Thoracic aorta (tissue), 2 donors: ENCODE data around the gene HCN2. TPM values are rescaled to one million over a fixed set of nuclear protein-coding genes. Genes with fewer than 3 reads are reported as not detected.

Experiments used
- ATAC-seq: fragments of 150-250 bp; one replicate; pipeline ENCODE4 v1.8.0; 2017; ENCODE audit warnings: low read depth; ENCODE audit not compliant: insufficient number of reproducible peaks, low FRiP score
- DNase-seq: peaks from one replicate; pipeline ENCODE4 v3.0.0-alpha.2; 2020; ENCODE audit warnings: low spot score
- H3K27ac ChIP-seq, 2 donors: fragments of 200-600 bp; sonication (generic); 1 replicate in 1 of 2; 2 replicates in 1 of 2; pipeline ENCODE4 v1.5.1; 2016; ENCODE audit warnings: mild to moderate bottlenecking in 2 of 2, moderate library complexity in 2 of 2
- H3K27me3 ChIP-seq: fragments of 200-600 bp; sonication (generic); replicated peaks from 2 replicates; pipeline ENCODE4 v1.6.0; 2016; ENCODE audit warnings: mild to moderate bottlenecking; ENCODE audit not compliant: insufficient read depth
- H3K36me3 ChIP-seq: fragments of 200-600 bp; sonication (generic); one replicate; pipeline ENCODE4 v1.5.1; 2016
- H3K4me1 ChIP-seq, 2 donors: fragments of 200-600 bp; sonication (generic); 1 replicate in 1 of 2; 2 replicates in 1 of 2; pipeline versions ENCODE4 v1.5.1 to v1.6.0; 2016; ENCODE audit warnings: low read depth in 2 of 2, mild to moderate bottlenecking in 1 of 2; ENCODE audit not compliant: control insufficient read depth in 1 of 2
- H3K4me3 ChIP-seq: fragments of 200-600 bp; sonication (generic); 2 replicates; pipeline ENCODE4 v1.5.1; 2016; ENCODE audit warnings: mild to moderate bottlenecking
- H3K9me3 ChIP-seq: fragments of 200-600 bp; sonication (generic); 2 replicates; pipeline ENCODE4 v1.5.1; 2016
- CTCF ChIP-seq: fragments of 200-600 bp; sonication (generic); IDR thresholded peaks from one replicate; pipeline ENCODE4 v1.5.1; 2019; ENCODE audit warnings: antibody characterized with exemption
- total RNA-seq, 2 donors: library from RNA; depleted of rRNA; stranded (reverse); fragments of >200 nt; gene quantifications; one replicate each; pipeline versions ENCODE4 v1.1.0 to v1.2.3, GENCODE V29; 2016

The HCN2 gene
- total RNA-seq, 2 donors from 2014 or later = not detected

- ATAC-seq = no peak
- no peak overlapping the region for H3K27ac ChIP-seq
- no peaks in the 10 kb centered on the region for H3K4me1 ChIP-seq
- DNase-seq = no peak
- no peak for TF ChIP-seq CTCF
- H3K9me3 ChIP-seq = no peaks in the 10 kb centered on the region
- H3K4me3 ChIP-seq = no peak overlapping the region
- no peaks in the 10 kb centered on the region for H3K27me3 ChIP-seq
- H3K36me3 ChIP-seq = peaks cover 42% of the 10 kb centered on the region
Measured at GRCh38 chr19:621819-622218, 32.1 kb downstream of the HCN2 start.

GRCh38 chr19:622666-623065 lies 33.0 kb downstream of the HCN2 start:
- TF ChIP-seq CTCF = no peak
- H3K36me3 ChIP-seq = peaks cover 37% of the 10 kb centered on the region
- ATAC-seq = no peak

DNA sequence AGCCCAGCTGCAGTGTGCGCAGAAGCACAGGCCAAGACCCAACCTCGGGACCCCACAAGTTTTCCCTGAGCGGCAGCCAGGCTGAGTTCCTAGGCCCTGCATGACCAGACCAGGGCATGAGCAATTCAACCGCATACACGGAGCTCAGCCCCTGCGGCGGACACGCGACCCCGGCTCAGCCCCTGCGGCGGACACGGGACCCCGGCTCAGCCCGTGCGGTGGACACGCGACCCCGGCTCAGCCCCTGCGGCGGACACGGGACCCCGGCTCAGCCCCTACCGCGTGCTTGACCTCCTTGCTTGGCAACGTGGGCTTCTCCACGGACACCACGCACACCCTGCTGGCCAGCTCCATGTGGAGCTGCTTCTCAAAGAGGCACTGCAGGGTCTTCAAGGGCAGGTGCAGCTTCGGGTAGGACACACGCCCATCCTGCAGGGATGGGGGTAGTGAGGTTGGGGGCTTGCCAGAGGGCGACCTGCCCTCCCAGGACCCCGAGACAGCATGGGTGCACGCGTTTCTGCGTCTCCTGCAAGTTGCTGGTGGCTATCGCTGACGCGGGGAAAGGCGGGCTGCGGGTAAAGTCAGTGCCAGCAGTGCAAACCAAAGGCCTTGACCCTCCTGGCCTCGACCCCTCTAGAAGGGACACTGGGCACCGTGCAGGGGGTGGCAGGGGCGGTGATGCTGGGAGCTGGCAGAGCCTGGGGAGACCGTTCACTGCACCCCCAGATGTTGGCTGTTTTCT lies 33.7 kb downstream of the HCN2 start:
- Histone ChIP-seq H3K4me1 (no peaks in the 10 kb centered on the region), H3K36me3 (peaks cover 34% of the 10 kb centered on the region), H3K27me3 (no peaks in the 10 kb centered on the region), H3K27ac (no peak overlapping the region), H3K4me3 (no peak overlapping the region), H3K9me3 (no peaks in the 10 kb centered on the region)
- no peak for ATAC-seq
- no peak for TF ChIP-seq CTCF
- DNase-seq = no peak

More at GRCh38 chr19:622666-623065, 33.0 kb downstream of the HCN2 start:
- no peaks in the 10 kb centered on the region for H3K9me3 ChIP-seq
- H3K27ac ChIP-seq = no peak overlapping the region
- DNase-seq = no peak
- no peaks in the 10 kb centered on the region for H3K27me3 ChIP-seq
- no peak overlapping the region for H3K4me3 ChIP-seq
- H3K4me1 ChIP-seq = no peaks in the 10 kb centered on the region

DNA sequence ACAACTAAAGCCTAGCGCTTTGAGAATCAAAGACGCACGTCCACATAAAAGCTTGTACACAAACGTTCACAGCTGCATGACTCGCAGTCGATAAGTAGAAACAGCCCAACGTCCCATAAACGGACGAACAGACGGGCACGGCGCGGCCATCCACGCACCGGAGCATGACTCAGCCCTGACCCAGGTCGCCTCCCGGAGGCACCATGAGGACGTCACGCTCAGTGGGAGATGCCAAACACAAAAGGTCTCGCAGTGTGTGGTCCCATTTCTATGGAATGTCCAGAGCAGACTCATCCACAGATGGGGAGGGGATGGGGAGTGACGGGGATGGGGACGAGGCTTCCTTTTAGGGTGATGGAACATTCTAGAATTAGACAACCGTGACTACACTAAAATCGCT lies 34.3 kb downstream of the HCN2 start:
- H3K4me1 ChIP-seq = no peaks in the 10 kb centered on the region
- ATAC-seq (no peak), DNase-seq (no peak)
- no peak overlapping the region for H3K27ac ChIP-seq
- no peaks in the 10 kb centered on the region for H3K9me3 ChIP-seq
- TF ChIP-seq CTCF = no peak
- H3K36me3 ChIP-seq = peaks cover 32% of the 10 kb centered on the region
- H3K27me3 ChIP-seq = no peaks in the 10 kb centered on the region
- H3K4me3 ChIP-seq = no peak overlapping the region

DNA sequence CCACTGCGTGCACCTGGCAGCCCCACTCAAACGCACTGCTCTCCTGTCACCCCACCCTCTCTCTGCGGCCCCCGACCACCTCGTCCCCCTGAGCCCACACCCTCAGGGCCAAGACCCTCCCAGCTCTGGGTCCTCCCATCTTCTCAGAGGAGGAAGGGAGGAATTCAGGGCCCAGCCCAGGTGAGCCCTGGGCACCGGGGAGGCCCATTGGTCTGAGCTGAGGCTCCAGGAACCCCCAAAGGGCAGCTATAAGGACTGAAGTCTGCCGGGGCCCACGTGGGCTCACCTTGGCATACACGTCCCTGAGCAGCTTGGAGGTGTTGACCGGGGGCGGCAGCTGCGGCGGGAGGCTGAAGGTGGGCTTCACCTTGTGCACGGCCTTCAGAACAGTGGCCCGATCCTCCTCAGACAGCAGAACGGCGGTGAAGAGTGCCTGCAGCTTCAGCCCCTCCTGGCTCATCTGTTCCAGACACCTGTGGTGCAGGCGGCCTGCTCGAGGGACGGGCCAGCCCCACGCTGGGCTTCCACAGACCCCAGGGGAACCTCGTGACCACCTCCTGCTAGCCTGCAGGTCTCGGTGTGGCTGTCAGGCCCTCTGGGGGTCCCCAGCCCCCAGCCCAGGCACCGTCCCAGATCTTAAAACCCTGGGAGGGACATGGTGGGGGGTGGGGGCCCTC lies 34.9 kb downstream of the HCN2 start:
- Histone ChIP-seq H3K27me3 (no peaks in the 10 kb centered on the region), H3K9me3 (no peaks in the 10 kb centered on the region), H3K27ac (no peak overlapping the region), H3K4me1 (no peaks in the 10 kb centered on the region), H3K4me3 (no peak overlapping the region), H3K36me3 (peaks cover 27% of the 10 kb centered on the region)
- ATAC-seq = no peak
- no peak for DNase-seq
- no peak for TF ChIP-seq CTCF
